DND-41 (cell line): ENCODE results near the gene TBL1X.

Experiments
- ATAC-seq: fragments of 200-7000 bp; cut with Tn5 transposase; 3 replicates; pipeline ENCODE4 v1.9.1; 2021; ENCODE audit warnings: low read depth; ENCODE audit not compliant: insufficient read depth
- DNase-seq: peaks from one replicate; pipeline ENCODE4 v3.0.0-alpha.2; 2020
- H2AFZ ChIP-seq: 2 replicates; pipeline ENCODE4 v1.6.0; 2012; ENCODE audit warnings: low read depth, low read length
- H3K27ac ChIP-seq: 2 replicates; pipeline ENCODE4 v1.5.1; 2012; ENCODE audit warnings: low read length, inconsistent platforms
- H3K27me3 ChIP-seq: fragments of 200-600 bp; sonication (generic); 2 replicates; pipeline ENCODE4 v1.6.0; 2012; ENCODE audit warnings: low read length, mild to moderate bottlenecking, inconsistent platforms; ENCODE audit not compliant: insufficient read depth, poor library complexity
- H3K36me3 ChIP-seq: 2 replicates; pipeline ENCODE4 v1.5.1; 2012; ENCODE audit warnings: low read length, inconsistent platforms; ENCODE audit not compliant: insufficient read depth
- H3K4me1 ChIP-seq: 2 replicates; pipeline ENCODE4 v1.5.1; 2012; ENCODE audit warnings: mild to moderate bottlenecking, low read length; ENCODE audit not compliant: insufficient read depth
- H3K4me2 ChIP-seq: 2 replicates; pipeline ENCODE4 v1.6.0; 2012; ENCODE audit warnings: mild to moderate bottlenecking, moderate library complexity, low read length, inconsistent platforms; ENCODE audit not compliant: insufficient read depth
- H3K4me3 ChIP-seq, 2 experiments: fragments of 200-600 bp in 1 of 2; shearing (Covaris generic) in 1 of 2; 2 replicates each; pipeline ENCODE4 v1.5.1; 2012 to 2016; ENCODE audit warnings: inconsistent platforms in 2 of 2, low read length in 2 of 2, mild to moderate bottlenecking in 2 of 2, low read depth in 1 of 2, moderate library complexity in 1 of 2
- H3K79me2 ChIP-seq: 2 replicates; pipeline ENCODE4 v1.6.0; 2012; ENCODE audit warnings: low read length, inconsistent platforms; ENCODE audit not compliant: insufficient read depth
- H3K9ac ChIP-seq: 2 replicates; pipeline ENCODE4 v1.6.0; 2012; ENCODE audit warnings: low read depth, mild to moderate bottlenecking, inconsistent platforms, low read length, moderate library complexity
- H3K9me3 ChIP-seq: 2 replicates; pipeline ENCODE4 v1.5.1; 2012; ENCODE audit warnings: low read length, moderate library complexity, mild to moderate bottlenecking, inconsistent platforms; ENCODE audit not compliant: insufficient read depth, severe bottlenecking
- H4K20me1 ChIP-seq: 2 replicates; pipeline ENCODE4 v1.6.0; 2012; ENCODE audit warnings: low read length; ENCODE audit not compliant: insufficient read depth
- EZH2 ChIP-seq: IDR thresholded peaks from 3 replicates; pipeline ENCODE4 v1.6.1; 2012; ENCODE audit warnings: borderline replicate concordance, low read depth, mild to moderate bottlenecking, moderate library complexity, low read length, inconsistent platforms; ENCODE audit not compliant: severe bottlenecking
- TF ChIP-seq, protein P1 (sequence below): IDR thresholded peaks from 2 replicates; pipeline ENCODE4 v1.5.1; 2012; ENCODE audit warnings: borderline replicate concordance, low read length, moderate library complexity, mild to moderate bottlenecking; ENCODE audit not compliant: poor library complexity, severe bottlenecking; ENCODE audit errors: extremely low read depth

Gene TBL1X

GRCh38 chrX:9665113-9665512, 200.3 kb downstream of the TBL1X start:
- Histone ChIP-seq H3K79me2 (no peaks in the 10 kb centered on the region), H2AFZ (no peak overlapping the region), H3K9me3 (no peaks in the 10 kb centered on the region), H3K27ac (no peak overlapping the region), H3K4me3 (no peak overlapping the region), H3K9ac (no peak overlapping the region), H3K36me3 (no peaks in the 10 kb centered on the region), H3K4me2 (no peak overlapping the region), H4K20me1 (no peaks in the 10 kb centered on the region), H3K27me3 (no peaks in the 10 kb centered on the region), H3K4me1 (no peaks in the 10 kb centered on the region)
- ATAC-seq (no peak), DNase-seq (no peak)
- TF ChIP-seq, protein P1, sequence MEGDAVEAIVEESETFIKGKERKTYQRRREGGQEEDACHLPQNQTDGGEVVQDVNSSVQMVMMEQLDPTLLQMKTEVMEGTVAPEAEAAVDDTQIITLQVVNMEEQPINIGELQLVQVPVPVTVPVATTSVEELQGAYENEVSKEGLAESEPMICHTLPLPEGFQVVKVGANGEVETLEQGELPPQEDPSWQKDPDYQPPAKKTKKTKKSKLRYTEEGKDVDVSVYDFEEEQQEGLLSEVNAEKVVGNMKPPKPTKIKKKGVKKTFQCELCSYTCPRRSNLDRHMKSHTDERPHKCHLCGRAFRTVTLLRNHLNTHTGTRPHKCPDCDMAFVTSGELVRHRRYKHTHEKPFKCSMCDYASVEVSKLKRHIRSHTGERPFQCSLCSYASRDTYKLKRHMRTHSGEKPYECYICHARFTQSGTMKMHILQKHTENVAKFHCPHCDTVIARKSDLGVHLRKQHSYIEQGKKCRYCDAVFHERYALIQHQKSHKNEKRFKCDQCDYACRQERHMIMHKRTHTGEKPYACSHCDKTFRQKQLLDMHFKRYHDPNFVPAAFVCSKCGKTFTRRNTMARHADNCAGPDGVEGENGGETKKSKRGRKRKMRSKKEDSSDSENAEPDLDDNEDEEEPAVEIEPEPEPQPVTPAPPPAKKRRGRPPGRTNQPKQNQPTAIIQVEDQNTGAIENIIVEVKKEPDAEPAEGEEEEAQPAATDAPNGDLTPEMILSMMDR: no peak
- TF ChIP-seq EZH2: no peak

DNA sequence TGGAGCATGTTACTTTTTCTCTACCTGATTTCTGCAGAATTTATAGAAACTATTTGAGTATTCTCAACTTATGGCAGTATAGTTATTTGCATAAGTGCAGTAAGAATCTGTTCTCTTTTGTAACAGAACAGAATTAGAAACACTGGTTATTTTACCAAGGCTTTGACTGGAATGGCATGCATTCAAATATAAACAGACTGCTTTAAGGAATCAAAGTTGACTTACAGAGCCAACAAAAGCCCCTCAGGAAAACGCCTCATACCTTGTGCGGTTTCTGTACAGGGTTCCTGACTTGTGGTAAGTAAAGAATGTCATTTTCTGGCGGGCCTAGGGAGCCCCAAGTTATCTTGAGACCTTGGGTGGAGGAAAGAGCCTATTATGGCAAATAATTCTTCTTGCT, 203.7 kb downstream of the TBL1X start:
- Histone ChIP-seq H3K9me3 (no peaks in the 10 kb centered on the region), H3K4me2 (no peak overlapping the region), H3K27ac (no peak overlapping the region), H3K79me2 (no peaks in the 10 kb centered on the region), H2AFZ (no peak overlapping the region), H3K4me3 (no peak overlapping the region), H3K36me3 (no peaks in the 10 kb centered on the region), H3K9ac (no peak overlapping the region), H3K27me3 (no peaks in the 10 kb centered on the region), H3K4me1 (no peaks in the 10 kb centered on the region), H4K20me1 (no peaks in the 10 kb centered on the region)
- DNase-seq (no peak), ATAC-seq (no peak)
- TF ChIP-seq EZH2: no peak
- TF ChIP-seq, protein P1: no peak

GRCh38 chrX:9670136-9670814, 205.4 kb downstream of the TBL1X start:
- TF ChIP-seq EZH2: no peak
- TF ChIP-seq, protein P1: no peak
- Histone ChIP-seq H4K20me1 (no peaks in the 10 kb centered on the region), H3K27ac (no peak overlapping the region), H2AFZ (no peak overlapping the region), H3K4me3 (no peak overlapping the region), H3K27me3 (no peaks in the 10 kb centered on the region), H3K79me2 (no peaks in the 10 kb centered on the region), H3K4me1 (no peaks in the 10 kb centered on the region), H3K4me2 (no peak overlapping the region), H3K36me3 (no peaks in the 10 kb centered on the region), H3K9me3 (no peaks in the 10 kb centered on the region), H3K9ac (no peak overlapping the region)
- ATAC-seq (no peak), DNase-seq (no peak)
